Measurements from ENCODE around the gene POLQ. TPM values are rescaled to one million over a fixed set of nuclear protein-coding genes. Genes with fewer than 3 reads are reported as not detected.

POLQ gene
- total RNA-seq, 1 donor from 2014 or later = 0.56 TPM

GRCh38 chr3:121515313-121515712 is 30.5 kb downstream of the POLQ start:
- no peak for TF ChIP-seq CTCF (IDR thresholded peaks at IDR 0.05)
- Histone ChIP-seq H3K27me3 (ENCODE audit: low read depth) (no peaks in the 10 kb centered on the region), H3K4me3 (no peak overlapping the region), H3K36me3 (no peaks in the 10 kb centered on the region), H3K27ac (no peak overlapping the region), H3K9me3 (peaks cover 13% of the 10 kb centered on the region), H3K4me1 (no peaks in the 10 kb centered on the region)
- intact Hi-C loops (cut with DNase I) = no loop called here
- no peak for ATAC-seq
- DNase-seq = no peak

- Histone ChIP-seq H3K27me3 (ENCODE audit: low read depth) (no peaks in the 10 kb centered on the region), H3K27ac (no peak overlapping the region), H3K36me3 (no peaks in the 10 kb centered on the region), H3K4me1 (no peaks in the 10 kb centered on the region), H3K9me3 (peaks cover 13% of the 10 kb centered on the region), H3K4me3 (no peak overlapping the region)
- intact Hi-C loops (cut with DNase I) = no loop called here
- no peak for TF ChIP-seq CTCF (IDR thresholded peaks at IDR 0.05)
- DNase-seq (no peak), ATAC-seq (no peak)
Measured at GRCh38 chr3:121514496-121514895, 31.3 kb downstream of the POLQ start.

GRCh38 chr3:121508389-121508788 is 37.4 kb downstream of the POLQ start:
- ATAC-seq (no peak), DNase-seq (no peak)
- Histone ChIP-seq H3K9me3 (no peaks in the 10 kb centered on the region), H3K27me3 (ENCODE audit: low read depth) (no peaks in the 10 kb centered on the region), H3K4me3 (no peak overlapping the region), H3K27ac (no peak overlapping the region), H3K36me3 (no peaks in the 10 kb centered on the region), H3K4me1 (no peaks in the 10 kb centered on the region)
- intact Hi-C loops (cut with DNase I) = no loop called here
- TF ChIP-seq CTCF (IDR thresholded peaks at IDR 0.05) = no peak

GRCh38 chr3:121505256-121505655 is 40.5 kb downstream of the POLQ start:
- intact Hi-C loops (cut with DNase I) = no loop called here
- Histone ChIP-seq H3K4me1 (no peaks in the 10 kb centered on the region), H3K4me3 (no peak overlapping the region), H3K36me3 (no peaks in the 10 kb centered on the region), H3K27ac (no peak overlapping the region), H3K27me3 (ENCODE audit: low read depth) (no peaks in the 10 kb centered on the region), H3K9me3 (no peaks in the 10 kb centered on the region)
- ATAC-seq = no peak
- no peak for TF ChIP-seq CTCF (IDR thresholded peaks at IDR 0.05)
- no peak for DNase-seq

DNA sequence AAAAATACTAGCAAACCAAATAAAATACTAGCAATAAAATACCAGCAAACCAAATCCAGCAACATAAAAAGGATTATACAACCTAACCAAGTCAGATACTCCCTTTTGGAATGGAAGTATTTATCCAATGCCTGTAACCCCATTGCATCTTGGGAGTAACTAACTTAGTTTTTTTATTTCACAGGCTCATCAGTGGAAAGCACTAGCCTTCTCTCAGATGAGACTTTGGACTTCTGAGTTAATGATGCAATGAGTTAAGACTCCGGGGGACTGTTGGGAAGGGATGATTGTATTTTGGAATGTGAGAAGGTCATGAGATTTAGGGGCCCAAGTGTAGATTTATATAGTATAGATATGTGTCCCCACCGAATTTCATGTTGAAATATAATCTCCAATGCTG is 41.2 kb downstream of the POLQ start:
- TF ChIP-seq CTCF (IDR thresholded peaks at IDR 0.05) = no peak
- intact Hi-C loops (cut with DNase I) = no loop called here
- H3K36me3 ChIP-seq = no peaks in the 10 kb centered on the region

GRCh38 chr3:121496786-121497185 is 49.0 kb downstream of the POLQ start:
- TF ChIP-seq CTCF (IDR thresholded peaks at IDR 0.05) = no peak
- Histone ChIP-seq H3K36me3 (no peaks in the 10 kb centered on the region), H3K9me3 (no peaks in the 10 kb centered on the region), H3K4me3 (no peak overlapping the region), H3K27ac (no peak overlapping the region), H3K4me1 (no peaks in the 10 kb centered on the region), H3K27me3 (ENCODE audit: low read depth) (no peaks in the 10 kb centered on the region)
- DNase-seq = no peak
- intact Hi-C loops (cut with DNase I) = no loop called here
- no peak for ATAC-seq

More for the DNA sequence above, 41.2 kb downstream of the POLQ start:
- Histone ChIP-seq H3K4me3 (no peak overlapping the region), H3K27me3 (ENCODE audit: low read depth) (no peaks in the 10 kb centered on the region), H3K4me1 (no peaks in the 10 kb centered on the region), H3K9me3 (no peaks in the 10 kb centered on the region), H3K27ac (no peak overlapping the region)
- ATAC-seq (no peak), DNase-seq (no peak)

Measured in lower lobe of right lung (tissue), 2 donors.